ENCODE measurements around the gene EIF5AL1. TPM values are rescaled to one million over a fixed set of nuclear protein-coding genes. Genes with fewer than 3 reads are reported as not detected.

EIF5AL1 gene
- total RNA-seq, 1 donor from 2014 or later, result 1.1 TPM

DNA sequence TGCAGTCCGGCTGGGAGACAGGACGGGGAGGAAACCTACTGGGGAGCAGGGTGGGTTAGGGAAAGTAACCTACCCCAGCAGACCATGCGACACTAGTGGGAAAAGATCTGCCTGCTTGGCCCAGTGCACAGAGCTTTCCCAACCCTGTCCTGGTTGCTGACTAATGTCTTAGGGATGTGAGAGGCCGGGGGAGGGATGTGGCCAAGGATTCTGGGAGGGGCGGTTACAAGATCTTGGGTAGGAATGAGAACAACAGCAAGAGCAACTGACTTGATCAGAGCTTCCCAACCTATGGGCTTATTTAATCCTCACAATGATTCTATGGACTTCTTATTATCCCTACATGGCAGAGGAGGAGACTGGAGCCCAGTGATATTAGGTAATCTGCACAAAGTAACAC lies 24.0 kb upstream of the EIF5AL1 start:
- Histone ChIP-seq H4K20me1 (ENCODE audit: insufficient read depth, low read length) (no peaks in the 10 kb centered on the region), H3K9me3 (ENCODE audit: insufficient read depth, low read depth, low read length) (no peaks in the 10 kb centered on the region), H3K36me3 (ENCODE audit: insufficient read depth, low read length) (no peaks in the 10 kb centered on the region), H3K79me2 (ENCODE audit: insufficient read depth, low read length) (no peaks in the 10 kb centered on the region), H3K9ac (ENCODE audit: low read length) (peak overlapping the region; percentile 51), H3K27me3 (ENCODE audit: insufficient read depth, low read length) (peaks cover 2% of the 10 kb centered on the region), H3K4me3 (ENCODE audit: insufficient read depth, low read depth, low read length) (no peak overlapping the region), H3K4me1 (ENCODE audit: insufficient read depth, low read length) (peaks cover 32% of the 10 kb centered on the region), H3K27ac (ENCODE audit: low read depth, low read length) (peak overlapping the region; percentile 76), H3K4me2 (ENCODE audit: low read length) (peak overlapping the region; percentile 71), H2AFZ (ENCODE audit: low read depth, low read length) (peak overlapping the region; percentile 66)
- Mint-ChIP-seq H3K4me3 (ENCODE audit: unreplicated experiment) (peak overlapping the region; percentile 51), H3K36me3 (ENCODE audit: low read depth, unreplicated experiment) (no peaks in the 10 kb centered on the region), H3K4me1 (ENCODE audit: low read depth, unreplicated experiment) (peaks cover 38% of the 10 kb centered on the region), H3K27me3 (ENCODE audit: low read depth, unreplicated experiment) (peaks cover 8% of the 10 kb centered on the region), H3K27ac (ENCODE audit: unreplicated experiment) (peak overlapping the region; percentile 96), H3K9me3 (ENCODE audit: unreplicated experiment) (no peaks in the 10 kb centered on the region)
- FAIRE-seq, result peak; percentile 82
- TF ChIP-seq, protein P1, sequence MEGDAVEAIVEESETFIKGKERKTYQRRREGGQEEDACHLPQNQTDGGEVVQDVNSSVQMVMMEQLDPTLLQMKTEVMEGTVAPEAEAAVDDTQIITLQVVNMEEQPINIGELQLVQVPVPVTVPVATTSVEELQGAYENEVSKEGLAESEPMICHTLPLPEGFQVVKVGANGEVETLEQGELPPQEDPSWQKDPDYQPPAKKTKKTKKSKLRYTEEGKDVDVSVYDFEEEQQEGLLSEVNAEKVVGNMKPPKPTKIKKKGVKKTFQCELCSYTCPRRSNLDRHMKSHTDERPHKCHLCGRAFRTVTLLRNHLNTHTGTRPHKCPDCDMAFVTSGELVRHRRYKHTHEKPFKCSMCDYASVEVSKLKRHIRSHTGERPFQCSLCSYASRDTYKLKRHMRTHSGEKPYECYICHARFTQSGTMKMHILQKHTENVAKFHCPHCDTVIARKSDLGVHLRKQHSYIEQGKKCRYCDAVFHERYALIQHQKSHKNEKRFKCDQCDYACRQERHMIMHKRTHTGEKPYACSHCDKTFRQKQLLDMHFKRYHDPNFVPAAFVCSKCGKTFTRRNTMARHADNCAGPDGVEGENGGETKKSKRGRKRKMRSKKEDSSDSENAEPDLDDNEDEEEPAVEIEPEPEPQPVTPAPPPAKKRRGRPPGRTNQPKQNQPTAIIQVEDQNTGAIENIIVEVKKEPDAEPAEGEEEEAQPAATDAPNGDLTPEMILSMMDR (IDR thresholded peaks at IDR 0.05; ENCODE audit: insufficient read depth, low read depth, low read length), result no peak
- no peak for TF ChIP-seq EZH2 (IDR thresholded peaks at IDR 0.05; ENCODE audit: insufficient read depth, low read length)
- DNase-seq (ENCODE audit: low read depth), result peak; percentile 88

DNA sequence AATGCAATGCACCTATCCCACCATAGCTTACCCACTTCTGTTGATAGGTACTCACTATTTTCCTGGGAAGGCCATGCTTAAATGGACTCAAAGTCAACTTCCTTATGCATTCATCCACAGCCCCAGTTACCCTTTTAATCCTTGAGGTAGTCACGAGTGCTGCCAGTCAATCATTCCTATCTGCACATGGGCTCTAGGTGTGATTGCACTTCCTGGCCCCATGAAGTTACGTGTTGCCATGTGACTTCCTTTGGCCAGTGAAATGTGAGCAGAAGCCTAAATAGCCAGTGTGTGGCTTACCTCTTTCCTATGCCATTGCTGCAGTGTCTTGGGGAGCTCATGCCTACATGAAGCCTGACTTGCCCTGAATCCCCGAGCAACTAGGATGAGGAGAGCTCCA lies 23.5 kb upstream of the EIF5AL1 start:
- Mint-ChIP-seq H3K36me3 (ENCODE audit: low read depth, unreplicated experiment) (no peaks in the 10 kb centered on the region), H3K27me3 (ENCODE audit: low read depth, unreplicated experiment) (peaks cover 12% of the 10 kb centered on the region), H3K4me1 (ENCODE audit: low read depth, unreplicated experiment) (peaks cover 38% of the 10 kb centered on the region), H3K4me3 (ENCODE audit: unreplicated experiment) (peak overlapping the region; percentile 51), H3K9me3 (ENCODE audit: unreplicated experiment) (no peaks in the 10 kb centered on the region), H3K27ac (ENCODE audit: unreplicated experiment) (peak overlapping the region; percentile 96)
- Histone ChIP-seq H3K79me2 (ENCODE audit: insufficient read depth, low read length) (no peaks in the 10 kb centered on the region), H3K4me1 (ENCODE audit: insufficient read depth, low read length) (peaks cover 32% of the 10 kb centered on the region), H3K27me3 (ENCODE audit: insufficient read depth, low read length) (peaks cover 2% of the 10 kb centered on the region), H4K20me1 (ENCODE audit: insufficient read depth, low read length) (no peaks in the 10 kb centered on the region), H3K4me2 (ENCODE audit: low read length) (peak overlapping the region; percentile 71), H3K4me3 (ENCODE audit: insufficient read depth, low read depth, low read length) (no peak overlapping the region), H3K9ac (ENCODE audit: low read length) (peak overlapping the region; percentile 13), H3K27ac (ENCODE audit: low read depth, low read length) (peak overlapping the region; percentile 76), H2AFZ (ENCODE audit: low read depth, low read length) (peak overlapping the region; percentile 66), H3K9me3 (ENCODE audit: insufficient read depth, low read depth, low read length) (no peaks in the 10 kb centered on the region), H3K36me3 (ENCODE audit: insufficient read depth, low read length) (no peaks in the 10 kb centered on the region)
- FAIRE-seq (no peak), DNase-seq (ENCODE audit: low read depth) (no peak)
- TF ChIP-seq, protein P1 (IDR thresholded peaks at IDR 0.05; ENCODE audit: insufficient read depth, low read depth, low read length), result no peak
- no peak for TF ChIP-seq EZH2 (IDR thresholded peaks at IDR 0.05; ENCODE audit: insufficient read depth, low read length)

DNA sequence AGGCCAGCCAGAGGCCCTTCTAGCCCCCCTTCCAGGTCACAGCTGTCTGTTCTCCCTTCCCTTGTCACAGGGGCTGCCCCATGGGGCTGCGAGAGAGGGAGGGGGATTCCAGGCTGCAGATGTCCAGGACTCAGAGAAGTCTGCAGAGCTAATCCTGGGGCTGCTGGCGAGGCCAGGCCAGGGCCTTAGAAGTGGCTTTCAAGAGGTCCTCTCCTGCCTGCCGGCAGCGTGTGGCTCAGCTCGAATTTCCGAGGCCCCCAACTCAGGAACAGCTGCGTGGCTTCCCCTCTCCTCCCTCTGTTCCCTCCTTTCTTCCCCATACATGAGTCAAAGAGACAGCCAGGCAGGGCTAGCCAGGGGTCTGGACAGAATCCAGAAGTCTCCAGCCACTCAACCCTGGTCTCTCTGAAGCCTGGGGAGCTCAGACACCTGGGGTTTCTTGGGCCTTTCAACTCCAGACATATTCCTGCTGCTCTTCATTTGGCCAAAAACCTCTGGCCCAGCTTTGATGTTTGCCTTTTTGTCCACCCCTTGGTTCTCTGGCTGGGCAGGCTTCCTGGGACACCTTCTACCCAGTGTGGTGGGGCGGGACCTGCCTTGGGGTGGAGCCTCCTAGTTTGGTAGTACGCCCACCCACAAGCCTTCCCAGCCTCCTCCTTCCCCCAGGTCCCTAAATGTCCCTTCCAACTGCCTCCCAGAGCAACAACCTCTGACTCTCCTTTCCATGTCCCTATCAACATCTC lies 21.8 kb upstream of the EIF5AL1 start:
- H4K20me1 ChIP-seq (ENCODE audit: insufficient read depth, low read length), result no peaks in the 10 kb centered on the region
- H2AFZ ChIP-seq (ENCODE audit: low read depth, low read length), result peak overlapping the region; percentile 21
- no peak overlapping the region for H3K9ac ChIP-seq (ENCODE audit: low read length)
- peaks cover 29% of the 10 kb centered on the region for H3K4me1 ChIP-seq (ENCODE audit: insufficient read depth, low read length)
- no peak overlapping the region for H3K4me2 ChIP-seq (ENCODE audit: low read length)
- peaks cover 2% of the 10 kb centered on the region for H3K27me3 ChIP-seq (ENCODE audit: insufficient read depth, low read length)
- Mint-ChIP-seq H3K4me1 (ENCODE audit: low read depth, unreplicated experiment) (peaks cover 38% of the 10 kb centered on the region), H3K9me3 (ENCODE audit: unreplicated experiment) (no peaks in the 10 kb centered on the region), H3K36me3 (ENCODE audit: low read depth, unreplicated experiment) (no peaks in the 10 kb centered on the region), H3K27me3 (ENCODE audit: low read depth, unreplicated experiment) (peaks cover 14% of the 10 kb centered on the region), H3K4me3 (ENCODE audit: unreplicated experiment) (no peak overlapping the region), H3K27ac (ENCODE audit: unreplicated experiment) (peak overlapping the region; percentile 14)
- H3K79me2 ChIP-seq (ENCODE audit: insufficient read depth, low read length), result no peaks in the 10 kb centered on the region
- no peak overlapping the region for H3K27ac ChIP-seq (ENCODE audit: low read depth, low read length)
- H3K9me3 ChIP-seq (ENCODE audit: insufficient read depth, low read depth, low read length), result no peaks in the 10 kb centered on the region
- peak; percentile 58 for DNase-seq (ENCODE audit: low read depth)
- H3K36me3 ChIP-seq (ENCODE audit: insufficient read depth, low read length), result no peaks in the 10 kb centered on the region
- no peak for TF ChIP-seq EZH2 (IDR thresholded peaks at IDR 0.05; ENCODE audit: insufficient read depth, low read length)
- TF ChIP-seq, protein P1 (IDR thresholded peaks at IDR 0.05; ENCODE audit: insufficient read depth, low read depth, low read length), result no peak
- H3K4me3 ChIP-seq (ENCODE audit: insufficient read depth, low read depth, low read length), result no peak overlapping the region
- FAIRE-seq, result no peak
